GM12878 (cell line): ENCODE results near the gene ELP4. TPM values are rescaled to one million over a fixed set of nuclear protein-coding genes. Genes with fewer than 3 reads are reported as not detected.

Experiments
- ATAC-seq: fragments of 200-7000 bp; cut with Tn5 transposase; 3 replicates; pipeline ENCODE4 v1.9.1; 2020; ENCODE audit warnings: mild to moderate bottlenecking, moderate library complexity
- BruUV-seq: library from RNA; stranded (reverse); fragments of 400-500 nt; replicated peaks from 2 replicates; lab custom pipeline; 2021; lab: Mats Ljungman, UMichigan
- CTCF ChIA-PET: fragments of 300-600 bp; sonication (Branson Sonifier 250); formaldehyde crosslinking; extraction: SDS; loops from one replicate; lab custom pipeline; 2021; ENCODE audit warnings: inconsistent platforms; lab: Yijun Ruan, JAX
- POLR2A ChIA-PET: fragments of 350-600 bp; formaldehyde crosslinking; extraction: SDS; loops from one replicate; lab custom pipeline; 2021; ENCODE audit warnings: inconsistent platforms; lab: Charles Lee
- RAD21 ChIA-PET: fragments of 300-600 bp; sonication (Branson Sonifier 250); formaldehyde crosslinking; loops from one replicate; lab custom pipeline; 2023; ENCODE audit warnings: antibody characterized with exemption; ENCODE audit not compliant: unreplicated experiment; lab: Charles Lee
- SMC1A ChIA-PET: fragments of 300-600 bp; sonication (Branson Sonifier 250); formaldehyde crosslinking; loops from one replicate; lab custom pipeline; 2023; ENCODE audit not compliant: unreplicated experiment, uncharacterized antibody; lab: Charles Lee
- DNase-seq: peaks from one replicate; pipeline ENCODE4 v3.0.0-alpha.2; 2011; ENCODE audit warnings: low read depth, low spot score
- FAIRE-seq: peaks from 3 replicates; lab custom pipeline; 2011; peaks lifted over from hg19 to GRCh38; lab: Jason Lieb, UNC
- H2AFZ ChIP-seq: 2 replicates; pipeline ENCODE4 v1.6.0; 2011; ENCODE audit warnings: low read depth, low read length, control low read depth; ENCODE audit not compliant: control insufficient read depth
- H3K27ac ChIP-seq: 2 replicates; pipeline ENCODE4 v1.5.1; 2011; ENCODE audit warnings: control low read depth; ENCODE audit not compliant: control insufficient read depth, insufficient read depth
- H3K27me3 ChIP-seq, 2 experiments: replicated peaks in 1 of 2; 2 replicates each; pipeline versions ENCODE4 v1.6.0 to v1.6.1; 2011; ENCODE audit warnings: low read length in 1 of 2; ENCODE audit not compliant: control insufficient read depth in 2 of 2, insufficient read depth in 2 of 2
- H3K36me3 ChIP-seq, 2 experiments: 2 replicates each; pipeline ENCODE4 v1.5.1; 2011; ENCODE audit warnings: low read length in 1 of 2; ENCODE audit not compliant: control insufficient read depth in 2 of 2, insufficient read depth in 2 of 2
- H3K4me1 ChIP-seq: 2 replicates; pipeline ENCODE4 v1.6.1; 2011; ENCODE audit warnings: mild to moderate bottlenecking, low read length, moderate library complexity, mixed read lengths; ENCODE audit not compliant: control insufficient read depth, insufficient read depth
- H3K4me2 ChIP-seq: 2 replicates; pipeline ENCODE4 v1.6.0; 2011; ENCODE audit warnings: control low read depth; ENCODE audit not compliant: control insufficient read depth, insufficient read depth
- H3K4me3 ChIP-seq: fragments of 200-600 bp; sonication (generic); 2 replicates; pipeline ENCODE4 v1.5.1; 2016
- H3K79me2 ChIP-seq: 2 replicates; pipeline ENCODE4 v1.6.0; 2011; ENCODE audit warnings: low read length; ENCODE audit not compliant: control insufficient read depth, insufficient read depth
- H3K9ac ChIP-seq: 2 replicates; pipeline ENCODE4 v1.8.0; 2011; ENCODE audit warnings: low read length, control low read depth, mixed read lengths; ENCODE audit not compliant: control insufficient read depth, insufficient read depth
- H3K9me3 ChIP-seq: replicated peaks from 3 replicates; pipeline ENCODE4 v1.5.1; 2011; ENCODE audit warnings: mild to moderate bottlenecking, low read length; ENCODE audit not compliant: control insufficient read depth, insufficient read depth
- H4K20me1 ChIP-seq: 2 replicates; pipeline ENCODE4 v1.6.0; 2011; ENCODE audit not compliant: control insufficient read depth, insufficient read depth
- CEBPZ ChIP-seq: fragments of 150-350 bp; IDR thresholded peaks from 2 replicates; pipeline ENCODE4 v1.6.1; 2016; ENCODE audit warnings: low read depth, low read length
- DPF2 ChIP-seq: fragments of 450-650 bp; IDR thresholded peaks from 2 replicates; pipeline ENCODE4 v1.6.1; 2017; ENCODE audit warnings: mild to moderate bottlenecking
- EP300 ChIP-seq, 2 experiments: fragments of 150-350 bp in 1 of 2; IDR thresholded peaks; 2 replicates each; pipeline ENCODE4 v1.6.1; 2011 to 2012; ENCODE audit warnings: low read depth in 2 of 2, low read length in 2 of 2, borderline replicate concordance in 1 of 2, improper control_type of control experiment in 1 of 2, inconsistent platforms in 1 of 2; ENCODE audit not compliant: control insufficient read depth in 1 of 2
- NBN ChIP-seq: fragments of 450-650 bp; IDR thresholded peaks from 2 replicates; pipeline ENCODE4 v1.6.1; 2016
- NRF1 ChIP-seq: conservative IDR thresholded peaks from 2 replicates; pipeline ENCODE4 v1.6.1; 2011; ENCODE audit warnings: mild to moderate bottlenecking, low read depth, low read length, improper control_type of control experiment
- SKIL ChIP-seq: fragments of 450-650 bp; IDR thresholded peaks from 2 replicates; pipeline ENCODE4 v1.6.1; 2017; ENCODE audit warnings: mild to moderate bottlenecking, low read depth, inconsistent platforms; ENCODE audit not compliant: poor library complexity, severe bottlenecking
- ZNF274 ChIP-seq: IDR thresholded peaks from one replicate; pipeline ENCODE4 v1.8.0; 2011; ENCODE audit not compliant: insufficient read length, insufficient read depth
- ZNF384 ChIP-seq: IDR thresholded peaks from 2 replicates; pipeline ENCODE4 v1.6.1; 2012; ENCODE audit warnings: low read depth, mild to moderate bottlenecking, low read length, improper control_type of control experiment, borderline replicate concordance
- WGBS: methylation state at CpG from one replicate; pipeline ENCODE4 v1.1.6; 2016; ENCODE audit warnings: low lambda C conversion rate; ENCODE audit not compliant: insufficient replicate concordance, insufficient coverage; ENCODE audit errors: missing lambda C conversion rate; 5-methylcytosine and 5-hydroxymethylcytosine counted together
- in situ Hi-C: fragments of 300-500 bp; cut with MboI; formaldehyde crosslinking; loops from 9 replicates; pipeline ENCODE4 v1.14.3; 2018; ENCODE audit warnings: mixed read lengths
- intact Hi-C: fragments of 100-400 bp; cut with micrococcal nuclease; formaldehyde crosslinking; loops from one replicate; pipeline ENCODE4 v1.14.2; 2022; ENCODE audit not compliant: unreplicated experiment
- polyA plus RNA-seq, 11 experiments: library from polyadenylated mRNA; depleted of rRNA in 4 of 11; unstranded in 6 of 11; stranded (reverse) in 5 of 11; fragments of >200 nt; fragmentation: Nextera tagmentation in 4 of 11; fragmentation: Illumina TruSeq in 1 of 11; extraction: Ambion mirVana in 4 of 11; extraction: Trizol in 1 of 11; gene quantifications; 1 replicate in 1 of 11; 2 replicates in 10 of 11; pipeline versions ENCODE4 v1.2.1 to v1.2.3, GENCODE V29; 2011 to 2016; ENCODE audit warnings: inconsistent platforms in 2 of 11, missing spikeins in 2 of 11, low read depth in 1 of 11
- total RNA-seq, 4 experiments: library from RNA; depleted of rRNA in 3 of 4; stranded (reverse); fragments of >200 nt in 3 of 4; fragmentation: Illumina TruSeq in 1 of 4; extraction: Trizol in 1 of 4; gene quantifications; 2 replicates each; pipeline versions ENCODE4 v1.2.1 to v1.2.3, GENCODE V29; 2013 to 2021

Gene ELP4
- total and polyA plus RNA-seq, 10 of the 15 experiments (the other 5 are each of a cell fraction or from before 2014, with no cell fraction given), result 17.7 to 36.1 (median 27.0) TPM

GRCh38 chr11:31655483-31655882 lies 145.9 kb downstream of the ELP4 start:
- ChIA-PET CTCF (interaction anchor here (0.7 to 3.4 kb wide), 3 partner anchors 9 to 303 kb away, joined by 5 to 32 read pairs (median 7); no protein-coding TSS in a partner anchor), POLR2A (no interaction called here), SMC1A (interaction anchor here (0.8 to 1.7 kb wide), 4 partner anchors 9 to 35 kb away, joined by 3 read pairs; no protein-coding TSS in a partner anchor), RAD21 (interaction anchor here (1.2 kb wide), 1 partner anchor 14 kb away, joined by 5 read pairs; no protein-coding TSS in a partner anchor)
- TF ChIP-seq NRF1 (no peak), ZNF274 (no peak), NBN (no peak), CEBPZ (no peak), ZNF384 (no peak), SKIL (no peak), DPF2 (no peak), EP300 (IDR thresholded peaks at IDR 0.05; ENCODE audit: borderline replicate concordance in 1 of 2, control insufficient read depth in 1 of 2, low read depth in 2 of 2, low read length in 2 of 2) (no peak)
- intact Hi-C loops, result no loop called here
- Histone ChIP-seq H3K4me3 (no peak overlapping the region), H3K27ac (no peak overlapping the region), H3K9me3 (no peaks in the 10 kb centered on the region), H3K4me1 (peaks cover 14% of the 10 kb centered on the region), H3K79me2 (no peaks in the 10 kb centered on the region), H2AFZ (no peak overlapping the region), H3K4me2 (no peak overlapping the region), H3K27me3 (no peaks in the 10 kb centered on the region), H3K9ac (no peak overlapping the region), H4K20me1 (no peaks in the 10 kb centered on the region), H3K36me3 (no peaks in the 10 kb centered on the region)
- no TSS peak for BruUV-seq
- FAIRE-seq, result no peak
- in situ Hi-C loops, result no loop called here
- no peak for DNase-seq
- ATAC-seq, result no peak
- 96% methylated on average over 3 of the region's 3 CpGs for WGBS
